HG03520 (cell line): ENCODE measurements around the gene FAM98C.

Source experiments
- ATAC-seq: cut with Tn5 transposase; IDR thresholded peaks from one replicate; pipeline ENCODE4 v1.9.1; 2021; ENCODE audit warnings: mild to moderate bottlenecking, moderate library complexity; ENCODE audit not compliant: unreplicated experiment

The FAM98C gene

GRCh38 chr19:38377052-38377451, 25.8 kb upstream of the FAM98C start:
- no peak for ATAC-seq

- ATAC-seq: no peak
These were observed 24.0 kb upstream of the FAM98C start for GRCh38 chr19:38378866-38379265.

DNA sequence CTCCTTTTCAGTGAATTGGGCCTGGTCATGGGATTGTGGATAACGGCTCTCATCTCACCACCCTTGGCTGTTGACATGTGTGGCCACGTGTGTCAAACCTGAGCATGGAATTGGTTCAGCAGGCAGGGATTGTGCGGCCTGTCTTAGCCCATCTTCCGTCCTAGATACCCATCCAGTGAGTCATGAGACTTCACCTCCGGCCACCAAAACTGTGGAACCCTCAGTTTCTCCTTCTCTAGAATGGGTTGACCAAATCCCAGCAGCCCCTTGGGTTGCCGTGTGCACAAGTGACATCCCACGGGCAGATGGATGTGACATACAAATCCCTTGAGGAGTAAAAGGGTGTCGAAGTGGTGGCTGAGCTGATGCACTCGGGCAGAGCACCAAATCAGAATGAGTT, 21.8 kb upstream of the FAM98C start:
- no peak for ATAC-seq

GRCh38 chr19:38383184-38383583, 19.7 kb upstream of the FAM98C start:
- ATAC-seq: no peak

GRCh38 chr19:38383743-38384142, 19.1 kb upstream of the FAM98C start:
- ATAC-seq: no peak

DNA sequence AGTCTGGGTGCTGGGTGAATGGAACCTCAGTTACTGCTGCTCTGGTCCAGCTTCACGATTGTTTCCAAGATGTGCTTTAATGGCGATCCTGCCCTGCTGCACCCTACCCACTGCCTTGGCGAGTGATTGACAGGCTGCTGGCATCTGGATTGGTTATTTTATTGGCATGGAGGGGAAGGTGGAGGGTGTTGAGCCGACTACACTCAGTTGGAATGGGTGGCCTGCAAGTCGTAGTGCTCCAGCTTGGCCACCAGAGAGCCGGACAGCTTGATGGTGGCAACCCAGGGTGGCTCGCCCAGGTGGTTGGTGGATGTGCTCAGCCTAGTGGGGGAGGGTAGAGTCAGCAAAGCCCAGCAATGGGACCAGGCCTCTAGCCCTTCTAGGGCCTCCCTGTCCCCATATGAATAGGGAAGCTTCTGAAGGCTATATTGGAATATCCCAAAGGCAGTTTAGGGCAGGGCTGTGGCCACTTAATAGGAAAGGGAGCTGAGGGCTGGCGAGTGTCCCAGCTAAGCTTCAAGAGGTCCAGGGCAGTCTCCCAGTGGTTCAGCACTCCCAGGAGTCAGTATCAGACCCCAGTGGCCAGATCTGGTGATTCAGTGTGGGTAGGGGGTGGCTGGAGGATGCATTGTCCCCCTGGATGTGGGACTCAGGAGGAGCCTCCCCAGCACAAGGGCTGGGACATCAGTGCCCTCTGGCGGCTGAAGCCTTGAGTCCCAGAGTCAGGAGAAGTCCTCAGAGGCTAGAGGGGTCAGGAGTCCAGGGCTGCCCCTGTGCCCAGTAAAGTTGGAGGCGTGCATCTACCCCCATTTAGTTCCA, 18.5 kb upstream of the FAM98C start:
- ATAC-seq: no peak

DNA sequence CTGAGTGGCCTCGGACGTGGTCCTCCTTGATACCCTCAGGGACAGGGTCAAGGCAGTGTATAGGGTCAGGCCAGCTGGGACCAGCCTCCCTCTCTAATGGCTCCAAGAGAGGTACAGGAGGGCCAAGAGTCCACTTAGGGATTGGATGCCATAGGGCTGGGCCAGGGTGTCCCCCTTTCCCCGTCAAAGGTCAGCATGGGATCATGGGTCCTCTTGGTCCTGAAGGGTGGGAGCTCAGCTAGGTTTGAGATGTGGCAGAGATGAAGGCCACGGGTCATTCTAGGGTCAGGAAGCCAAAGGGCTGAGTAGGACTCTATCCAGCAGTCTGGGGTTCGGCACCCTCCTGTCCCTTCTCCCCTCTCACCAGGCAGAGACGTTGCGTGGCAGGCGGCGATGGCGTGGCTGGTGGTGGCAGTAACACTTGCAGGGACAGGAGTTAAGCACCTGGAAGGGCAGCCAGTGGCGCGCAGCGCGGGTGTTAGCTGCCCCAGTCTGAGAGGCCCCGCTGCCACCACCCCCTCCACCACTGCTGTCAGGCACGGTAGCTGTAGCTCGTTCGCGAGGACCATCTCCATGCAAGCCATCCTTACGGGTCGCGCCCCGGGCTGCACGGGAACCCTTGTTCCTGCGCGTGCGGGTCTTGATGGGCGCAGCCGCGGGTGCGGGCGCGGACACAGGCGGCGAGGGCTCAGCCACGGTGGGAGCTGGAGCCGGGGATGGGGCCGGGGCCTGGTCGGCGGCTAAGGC, 17.7 kb upstream of the FAM98C start:
- ATAC-seq: no peak

GRCh38 chr19:38385804-38386257, 17.1 kb upstream of the FAM98C start:
- no peak for ATAC-seq

GRCh38 chr19:38386300-38386970, 16.5 kb upstream of the FAM98C start:
- ATAC-seq: no peak

- no peak for ATAC-seq
These were observed 15.8 kb upstream of the FAM98C start for GRCh38 chr19:38386971-38387549.

- ATAC-seq: no peak
These were observed 15.1 kb upstream of the FAM98C start, which contains the start of gene GGN for GRCh38 chr19:38387550-38388348. Gene GGN, minus strand, starts transcription at chr19:38388034. Its CDS starts 773 bp downstream, at chr19:38387261.

DNA sequence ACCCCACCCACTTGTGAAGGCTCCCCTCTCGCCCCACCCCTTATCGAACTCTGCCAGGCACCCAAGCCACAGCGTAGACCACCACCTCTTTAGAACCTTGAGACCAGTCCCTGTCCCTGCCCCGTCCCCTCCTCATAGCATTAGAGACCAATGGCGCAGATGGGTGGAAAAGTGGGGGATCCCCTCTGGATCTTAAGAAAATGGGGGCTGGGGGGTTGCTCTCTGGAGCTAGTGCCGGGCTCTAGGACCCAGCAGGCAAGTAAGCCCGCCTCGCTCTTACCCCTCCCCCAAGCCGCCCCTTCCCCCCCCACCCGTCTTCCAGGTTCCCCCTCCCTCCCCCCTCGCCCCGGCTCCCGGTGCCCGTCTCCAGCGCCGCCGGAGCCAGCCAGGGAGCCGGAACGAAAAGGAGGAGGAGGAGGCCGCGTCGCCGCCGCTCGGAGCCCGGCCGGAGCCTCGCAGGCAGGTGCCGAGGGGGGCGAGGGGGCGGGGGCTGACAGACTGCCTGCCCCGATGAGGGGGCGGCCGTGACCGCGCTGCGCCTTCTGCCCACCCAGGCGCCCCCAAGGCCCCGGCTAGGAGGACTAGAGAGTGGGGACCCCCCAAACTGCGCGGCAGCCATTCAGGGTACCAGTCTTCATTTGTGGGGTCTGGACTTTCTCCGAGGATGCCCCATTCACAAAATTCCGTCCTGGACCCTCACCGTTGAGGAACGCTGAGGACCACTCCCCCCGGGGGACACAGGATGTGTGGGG, 14.4 kb upstream of the FAM98C start, which contains the start of gene SPRED3:
TSS of gene SPRED3 (plus strand) at position 349 of the 752 bp plus-strand sequence. CDS start 1,606 bp downstream, outside the sequence.
- no peak for ATAC-seq

DNA sequence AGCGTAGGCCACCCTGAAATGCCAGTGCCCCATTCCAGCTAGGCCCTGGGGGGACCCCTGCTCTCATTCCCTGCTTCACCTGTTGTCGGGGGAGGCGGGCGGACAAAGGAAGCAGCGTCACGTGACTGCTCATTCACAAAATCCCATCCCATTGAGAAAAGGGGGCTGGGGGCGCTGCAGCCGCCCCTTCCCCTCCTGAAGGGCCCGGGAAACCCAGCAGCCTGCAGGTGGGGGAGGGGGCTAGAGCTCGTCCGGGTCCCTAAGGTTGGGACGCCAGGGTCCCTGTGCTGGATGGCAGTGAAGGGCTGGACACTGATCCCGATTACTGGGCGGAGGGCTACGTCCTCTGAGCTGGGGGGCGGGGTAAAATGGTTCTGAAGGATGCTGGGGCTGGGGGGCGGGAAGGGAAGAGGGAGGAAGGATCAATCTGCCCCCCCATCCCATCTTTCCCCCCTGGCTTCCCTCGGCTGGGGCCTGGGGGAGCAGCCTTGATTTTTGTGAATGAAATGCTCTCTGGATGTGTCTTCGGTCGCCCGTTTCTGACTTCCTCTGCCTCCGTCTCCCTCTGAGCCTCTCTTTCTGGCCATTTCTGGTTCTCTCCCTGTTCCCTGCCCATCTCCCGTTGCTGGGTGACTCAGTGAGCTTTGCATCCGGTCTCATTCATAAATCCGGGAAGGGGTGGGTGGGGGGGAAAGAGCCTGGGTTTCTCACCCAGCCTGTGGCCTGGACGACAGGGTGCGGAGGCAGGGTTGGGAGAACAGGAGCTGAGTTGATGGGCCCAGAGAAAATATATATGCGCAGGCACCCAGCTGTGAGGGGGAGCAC, 13.6 kb upstream of the FAM98C start:
- no peak for ATAC-seq

DNA sequence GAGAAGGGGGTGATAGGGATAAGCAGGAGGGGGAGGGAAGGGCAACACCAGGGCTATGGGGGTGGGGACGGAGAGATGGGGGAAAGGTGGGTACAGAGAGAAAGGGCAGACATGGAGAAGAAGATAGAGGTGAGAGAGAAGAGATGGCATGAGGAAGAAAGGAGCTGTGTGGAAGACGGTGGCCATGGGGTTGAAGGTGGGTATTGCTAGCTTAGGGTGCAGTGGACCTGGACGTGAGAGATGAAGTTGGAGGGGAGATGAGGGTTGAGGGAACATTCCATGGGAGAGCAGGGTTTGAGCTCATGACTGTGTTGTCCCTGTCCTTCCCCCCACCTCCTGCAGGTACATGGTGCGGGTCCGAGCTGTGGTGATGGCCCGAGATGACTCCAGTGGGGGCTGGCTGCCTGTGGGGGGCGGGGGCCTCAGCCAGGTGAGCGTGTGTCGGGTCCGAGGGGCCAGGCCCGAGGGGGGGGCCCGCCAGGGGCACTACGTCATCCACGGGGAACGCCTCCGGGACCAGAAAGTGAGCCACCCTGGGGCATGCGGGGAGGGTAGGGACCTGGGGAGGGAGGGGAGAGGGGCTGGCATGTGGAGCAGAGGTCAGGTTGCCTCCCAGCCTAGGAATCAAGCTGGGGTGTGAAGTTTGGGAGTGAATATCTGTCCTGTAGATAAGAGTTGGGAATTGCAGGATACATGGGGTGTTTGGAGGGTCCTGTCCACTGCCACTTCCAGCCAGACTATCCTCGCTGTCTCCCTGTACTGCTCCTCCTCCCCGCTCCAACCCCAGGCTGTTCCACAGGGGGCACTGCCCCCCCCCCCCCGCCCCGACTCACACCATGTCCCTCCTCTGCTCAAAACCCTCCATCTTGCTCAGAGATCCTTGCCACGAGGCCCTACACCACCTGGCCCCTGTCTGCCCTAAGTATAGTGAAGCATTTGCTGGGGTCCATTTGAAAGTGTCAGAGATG, 12.7 kb upstream of the FAM98C start:
- no peak for ATAC-seq

DNA sequence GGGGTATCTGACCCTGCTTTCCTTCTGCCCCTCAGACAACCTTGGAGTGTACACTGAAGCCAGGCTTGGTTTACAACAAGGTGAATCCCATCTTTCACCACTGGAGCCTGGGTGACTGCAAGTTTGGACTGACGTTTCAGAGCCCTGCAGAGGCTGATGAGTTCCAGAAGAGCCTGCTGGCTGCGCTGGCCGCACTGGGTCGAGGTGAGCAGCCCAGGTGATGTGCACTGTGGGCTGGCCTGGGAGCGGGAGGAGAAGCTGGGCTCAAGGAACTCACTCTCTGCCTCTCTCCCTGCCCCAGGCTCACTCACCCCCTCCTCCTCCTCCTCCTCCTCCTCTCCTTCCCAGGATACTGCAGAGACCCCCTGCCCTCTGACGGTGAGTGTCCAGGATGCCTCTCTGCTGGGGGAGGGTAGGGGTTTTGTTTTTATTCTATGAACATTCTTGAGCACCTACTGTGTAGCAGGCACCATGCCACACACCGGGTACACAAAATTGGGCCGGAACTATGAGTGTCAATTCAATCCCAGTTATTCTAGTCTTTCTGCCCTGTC, 10.9 kb upstream of the FAM98C start:
- ATAC-seq: no peak

DNA sequence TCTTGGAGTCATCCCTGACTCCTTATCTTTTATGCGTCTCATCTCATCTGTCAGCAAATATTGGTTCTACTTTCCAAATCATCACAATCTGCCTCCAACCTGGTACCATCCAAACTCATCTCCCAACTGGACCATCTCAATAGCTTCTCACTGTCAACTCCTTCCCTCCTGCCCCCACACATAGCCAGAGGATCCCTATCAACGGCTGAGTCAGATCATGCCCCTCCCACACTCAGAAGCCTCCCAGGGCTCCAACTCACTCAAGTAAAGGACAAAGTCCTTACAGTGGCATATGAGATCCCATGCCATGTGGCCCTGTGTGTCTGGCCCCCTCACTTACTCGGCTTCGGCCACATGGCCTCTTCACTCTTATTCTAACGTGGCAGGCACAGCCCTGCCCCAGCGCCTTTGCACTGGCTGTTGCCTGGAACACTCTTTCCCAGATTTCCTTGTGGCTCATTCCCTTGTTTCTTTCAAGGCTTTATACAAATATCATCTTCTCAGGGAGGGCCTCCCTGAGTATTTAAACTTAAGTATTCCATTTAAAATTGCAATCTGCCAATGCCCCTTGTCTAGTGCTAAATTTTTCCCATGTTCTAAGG, 10.1 kb upstream of the FAM98C start:
- no peak for ATAC-seq

GRCh38 chr19:38394488-38394887, 8.4 kb upstream of the FAM98C start:
- ATAC-seq: no peak
